Right lobe of liver (tissue), 4 donors: ENCODE results near the gene KARS1.

ENCODE experiments used
- CTCF ChIP-seq, 4 donors: fragments of 200-600 bp in 3 of 4; fragments of 450-650 bp in 1 of 4; IDR thresholded peaks; one replicate each; pipeline versions ENCODE4 v1.5.1 to v1.8.0; 2016 to 2022; ENCODE audit warnings: antibody characterized with exemption in 4 of 4, mild to moderate bottlenecking in 2 of 4
- POLR2A ChIP-seq: fragments of 450-650 bp; IDR thresholded peaks from one replicate; pipeline ENCODE4 v1.6.1; 2017; ENCODE audit warnings: antibody characterized with exemption, mild to moderate bottlenecking
- donor health status: DM: no; HTN: no; CAD: no.
- donor health status: DM: no; HTN: no; CAD: no.
- donor health status: DM: no; HTN: yes; CAD: no.

GRCh38 chr16:75695708-75696107, 48.2 kb upstream of the KARS1 start:
- TF ChIP-seq CTCF (IDR thresholded peaks at IDR 0.05), result no peak
- TF ChIP-seq POLR2A, result no peak
